GM21825 (cell line): Measurements from ENCODE around the gene SIX3.

Experiments used
- ATAC-seq: cut with Tn5 transposase; IDR thresholded peaks from one replicate; pipeline ENCODE4 v1.9.1; 2021; ENCODE audit warnings: mild to moderate bottlenecking, moderate library complexity; ENCODE audit not compliant: unreplicated experiment

The SIX3 gene

GRCh38 chr2:44930274-44931197, 11.0 kb upstream of the SIX3 start:
- ATAC-seq: no peak

- no peak for ATAC-seq
Measured at GRCh38 chr2:44931198-44931780, 10.2 kb upstream of the SIX3 start.

GRCh38 chr2:44932079-44932478, 9.4 kb upstream of the SIX3 start:
- no peak for ATAC-seq

GRCh38 chr2:44932564-44933392, 8.7 kb upstream of the SIX3 start:
- no peak for ATAC-seq

- no peak for ATAC-seq
Measured at GRCh38 chr2:44933434-44933951, 8.0 kb upstream of the SIX3 start.

DNA sequence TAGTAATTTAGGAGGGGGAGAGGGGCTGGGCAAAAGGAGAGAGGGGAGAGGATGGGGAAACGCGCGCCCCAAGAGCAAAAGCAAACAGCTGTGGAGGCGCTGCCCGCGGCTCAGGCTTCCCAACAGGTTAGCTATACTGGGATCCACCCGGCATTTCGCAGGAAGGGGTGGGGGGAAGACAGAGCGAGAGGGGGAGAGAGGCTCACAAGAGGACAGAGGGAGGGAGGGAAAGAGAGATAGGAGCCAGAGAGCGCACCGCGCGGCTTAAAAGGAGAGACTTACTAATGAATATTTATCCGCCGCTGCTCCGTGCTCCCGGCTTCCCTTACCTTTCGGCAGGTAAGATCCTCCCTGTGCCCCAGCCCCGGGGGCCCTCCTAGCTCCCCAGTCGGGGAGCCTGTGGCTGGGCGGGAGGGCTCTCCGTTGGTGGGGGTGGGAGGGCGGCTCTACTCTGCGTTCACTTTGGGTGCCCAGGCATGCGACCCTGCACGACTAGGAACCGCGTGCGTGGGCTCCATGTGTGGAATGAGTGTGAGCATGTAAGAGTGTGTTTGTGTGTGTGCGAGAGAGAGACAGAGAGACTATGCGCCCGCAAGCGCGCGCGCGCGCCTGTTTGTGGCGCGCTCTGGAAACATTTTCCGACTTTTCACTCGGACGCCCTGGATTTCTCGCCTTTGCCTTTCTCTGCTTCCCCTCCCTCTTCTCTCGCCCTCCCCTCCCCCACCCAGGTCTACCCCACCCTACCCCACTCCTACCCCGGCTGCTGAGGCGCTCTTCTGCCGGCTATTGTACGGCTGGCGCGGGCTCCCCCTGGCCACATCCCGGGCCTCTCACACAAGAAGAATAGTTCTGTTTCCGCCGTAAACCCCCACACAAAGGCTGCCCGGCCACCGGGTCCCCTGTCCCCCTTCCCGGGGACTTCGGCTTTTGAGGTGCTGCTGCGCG, 7.2 kb upstream of the SIX3 start:
- no peak for ATAC-seq

GRCh38 chr2:44934983-44935728, 6.3 kb upstream of the SIX3 start:
- ATAC-seq: no peak

DNA sequence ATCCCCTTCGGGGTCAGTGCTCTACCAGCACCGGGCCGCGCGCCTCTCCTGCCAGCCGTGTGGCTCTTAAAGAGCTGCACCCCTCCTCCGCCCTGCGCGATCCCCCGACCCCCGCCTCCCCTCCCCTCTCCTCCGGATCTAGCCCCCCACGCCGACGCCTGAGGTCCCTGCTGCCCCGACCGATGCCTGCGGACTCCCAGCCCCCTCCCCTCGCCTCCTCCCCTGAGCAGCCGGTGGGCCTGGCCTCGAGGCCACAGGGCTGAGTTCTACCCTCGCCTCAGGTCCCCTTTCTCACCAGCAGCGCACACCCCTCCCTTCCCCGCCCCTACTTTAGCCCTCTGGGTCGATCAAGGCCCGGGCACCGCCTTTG, 5.8 kb upstream of the SIX3 start:
- ATAC-seq: no peak

DNA sequence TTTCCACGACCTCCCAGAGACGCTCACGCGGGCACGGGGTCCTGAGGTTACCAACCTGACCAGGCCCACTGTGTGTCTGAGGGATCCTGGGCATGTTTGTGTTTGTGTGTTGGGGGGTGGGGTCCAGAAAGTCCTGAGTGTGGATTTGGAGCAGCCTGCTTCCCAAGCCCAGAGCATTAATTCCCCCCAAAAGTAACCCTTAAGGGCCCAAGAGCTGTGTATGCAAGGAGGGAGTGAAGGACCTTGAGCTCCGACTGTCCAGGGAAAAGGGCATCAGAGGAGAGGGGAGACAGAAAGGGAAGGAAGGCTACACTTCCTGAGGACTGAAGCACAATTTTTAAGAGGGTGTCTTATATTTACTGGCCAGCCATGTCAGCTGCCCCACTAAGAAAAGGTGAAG, 5.2 kb upstream of the SIX3 start:
- ATAC-seq: no peak

- ATAC-seq: no peak
Measured at GRCh38 chr2:44936715-44937687, 4.5 kb upstream of the SIX3 start.

DNA sequence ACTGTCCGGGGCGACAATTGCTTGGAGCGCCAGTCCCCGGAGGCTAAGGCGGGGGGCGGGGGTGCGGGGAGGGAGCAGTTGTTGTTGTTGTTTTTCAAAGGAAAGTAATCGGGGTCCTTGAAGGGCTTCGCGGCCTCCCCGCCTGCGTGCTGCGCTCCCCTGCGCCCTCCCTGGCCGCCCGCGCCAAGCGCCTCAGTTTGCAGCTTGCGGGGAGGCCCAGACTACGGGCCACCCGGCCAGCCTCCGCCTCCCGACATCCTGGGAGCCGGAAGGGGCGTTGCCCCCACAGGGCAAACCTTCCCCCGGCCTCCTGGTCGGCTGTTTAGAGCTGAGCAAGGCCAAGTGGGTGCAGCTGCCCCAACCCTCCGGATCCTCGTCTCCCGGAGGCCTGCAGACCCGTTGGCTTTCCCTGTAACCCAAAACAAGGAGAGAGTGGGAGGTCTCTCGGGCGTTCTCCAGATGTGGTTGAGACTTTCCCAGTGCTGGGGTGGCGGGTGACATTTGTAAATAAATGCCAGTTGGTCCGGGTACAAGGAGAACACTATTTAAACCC, 3.7 kb upstream of the SIX3 start:
- ATAC-seq: no peak

- ATAC-seq: no peak
Measured at GRCh38 chr2:44938287-44939105, 3.0 kb upstream of the SIX3 start.

DNA sequence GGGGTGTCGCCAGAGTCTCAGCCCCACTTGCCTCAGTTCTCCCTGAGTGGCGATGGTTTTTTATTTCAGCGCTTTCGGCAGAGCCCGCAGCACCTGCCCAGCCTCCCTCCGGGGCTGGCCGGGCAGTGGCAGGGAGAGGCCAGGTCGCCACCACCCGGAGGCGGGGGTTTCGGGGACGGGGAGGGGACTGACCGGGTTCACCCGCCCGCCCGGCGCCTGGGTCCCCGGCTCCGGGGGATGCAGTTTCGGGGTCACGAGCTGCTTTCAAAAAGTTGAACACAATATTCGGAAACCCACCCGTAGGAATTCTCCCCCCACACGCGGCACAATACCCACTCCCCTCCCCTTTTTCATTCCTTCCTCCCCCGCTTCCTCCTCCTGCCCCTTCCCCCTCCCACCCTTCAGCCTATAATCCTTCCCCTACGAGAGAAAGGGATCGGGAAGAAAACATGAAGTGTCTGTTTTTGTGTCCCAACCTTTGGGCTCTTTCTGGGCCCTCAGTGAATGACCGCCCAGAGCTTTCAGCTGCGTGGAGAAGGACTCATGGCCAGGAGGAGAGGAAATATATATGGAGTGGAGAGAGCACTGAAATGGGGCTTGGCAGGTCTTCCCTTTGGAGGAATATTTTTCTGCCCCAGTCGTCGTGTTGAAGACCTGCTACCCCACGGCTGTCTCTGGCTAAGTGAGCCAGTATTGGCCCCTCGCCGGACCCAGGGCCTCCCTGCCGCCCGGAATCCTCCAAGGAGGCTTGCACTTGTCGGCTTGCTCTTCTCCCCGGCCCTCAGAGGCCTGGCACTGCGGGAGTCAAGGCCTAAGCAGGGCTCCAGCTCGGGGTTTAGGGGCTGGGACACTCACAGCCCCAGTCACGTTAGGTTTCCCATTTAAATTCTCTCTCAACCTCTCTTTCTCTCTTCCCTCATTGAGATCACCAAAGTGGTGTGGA, 2.1 kb upstream of the SIX3 start:
- ATAC-seq: no peak

GRCh38 chr2:44940049-44940494, 1.4 kb upstream of the SIX3 start:
- ATAC-seq: no peak

DNA sequence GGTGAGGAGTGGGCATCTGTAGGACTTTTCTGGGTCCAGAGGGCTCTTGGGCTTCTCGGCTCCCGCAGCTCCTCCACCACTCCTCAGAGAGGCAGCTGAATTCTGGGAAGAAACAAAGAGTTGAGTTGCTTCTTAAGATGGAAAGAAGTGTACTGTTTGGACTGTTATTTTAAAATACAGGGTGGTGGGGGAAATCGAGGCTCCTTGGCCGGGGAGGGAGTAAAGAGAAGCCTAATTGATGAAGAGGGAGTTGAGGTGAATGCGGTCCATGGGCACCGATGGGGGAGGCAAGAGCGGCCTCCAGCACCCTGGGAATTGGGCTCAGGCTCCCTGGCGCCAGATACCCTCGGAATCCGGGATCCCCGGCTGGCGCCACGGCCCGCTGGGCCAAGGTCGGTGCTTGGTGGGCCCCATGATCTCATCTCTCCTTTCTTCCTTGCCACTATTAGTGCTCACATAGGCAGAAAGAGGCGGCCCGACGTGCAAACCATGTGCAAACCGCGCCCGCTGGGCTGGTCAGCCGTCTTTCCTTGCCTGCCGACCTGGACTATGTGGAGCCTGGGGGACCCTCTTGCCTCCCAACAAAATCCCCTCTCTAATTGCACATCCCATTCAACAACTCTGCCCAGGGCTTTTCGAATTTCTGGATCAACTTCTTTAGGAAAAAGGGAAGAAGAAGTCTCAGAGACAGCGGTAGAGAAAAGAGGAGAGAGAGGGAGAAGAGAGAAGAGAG, 604 bp upstream of the SIX3 start:
- no peak for ATAC-seq
